HCT116 (cell line): Measurements from ENCODE around the gene TJP3. TPM values are rescaled to one million over a fixed set of nuclear protein-coding genes. Genes with fewer than 3 reads are reported as not detected.

Experiments used
- ATAC-seq: fragments of 200-7000 bp; cut with Tn5 transposase; 2 replicates; pipeline ENCODE4 v1.9.1; 2020; ENCODE audit warnings: mild to moderate bottlenecking, moderate library complexity
- BruUV-seq: library from RNA; stranded (reverse); fragments of 400-500 nt; replicated peaks from 2 replicates; lab custom pipeline; 2021; lab: Mats Ljungman, UMichigan
- CTCF ChIA-PET: fragments of 300-600 bp; sonication (Branson Sonifier 250); formaldehyde crosslinking; loops from one replicate; lab custom pipeline; 2021; ENCODE audit warnings: antibody characterized with exemption; lab: Charles Lee
- POLR2A ChIA-PET: fragments of 300-600, 350-600 bp; sonication (Branson Sonifier 250); formaldehyde crosslinking; loops from one replicate; lab custom pipeline; 2021; ENCODE audit warnings: antibody characterized with exemption; lab: Charles Lee
- RAD21 ChIA-PET, 2 experiments: fragments of 300-600 bp; sonication (Branson Sonifier 250); formaldehyde crosslinking; loops; one replicate each; lab custom pipeline; 2023; ENCODE audit warnings: low total read pairs in 2 of 2; ENCODE audit not compliant: uncharacterized antibody in 2 of 2, unreplicated experiment in 2 of 2, low non-redundant PET in 1 of 2; lab: Charles Lee
- DNase-seq: peaks from one replicate; pipeline ENCODE4 v3.0.0-alpha.2; 2010; ENCODE audit warnings: low read depth, low spot score
- H2AFZ ChIP-seq: fragments of 200-600 bp; shearing (Covaris generic), sonication (generic); 2 replicates; pipeline ENCODE4 v1.6.1; 2017; ENCODE audit warnings: low read depth, mixed run types, mixed read lengths, antibody characterized with exemption, low read length; ENCODE audit not compliant: poor library complexity, severe bottlenecking
- H3K27ac ChIP-seq: 2 replicates; pipeline ENCODE4 v1.5.1; 2012; ENCODE audit warnings: low read depth, low read length
- H3K27me3 ChIP-seq: fragments of 200-600 bp; sonication (generic); 2 replicates; pipeline ENCODE4 v1.6.1; 2016; ENCODE audit warnings: mixed run types, low read length, mixed read lengths; ENCODE audit not compliant: insufficient read depth
- H3K36me3 ChIP-seq, 2 experiments: fragments of 200-500 bp in 1 of 2; fragments of 200-600 bp in 1 of 2; sonication (Bioruptor generic) in 1 of 2; sonication (generic) in 1 of 2; 2 replicates each; pipeline versions ENCODE4 v1.5.1 to v1.6.1; 2014 to 2016; ENCODE audit warnings: low read length in 2 of 2, inconsistent platforms in 1 of 2, mixed read lengths in 1 of 2, mixed run types in 1 of 2; ENCODE audit not compliant: insufficient read depth in 2 of 2, control insufficient read depth in 1 of 2
- H3K4me1 ChIP-seq, 2 experiments: fragments of 200-600 bp in 1 of 2; sonication (generic) in 1 of 2; 2 replicates each; pipeline versions ENCODE4 v1.5.1 to v1.6.1; 2012 to 2017; ENCODE audit warnings: low read length in 2 of 2, inconsistent platforms in 1 of 2, mild to moderate bottlenecking in 1 of 2, mixed read lengths in 1 of 2, mixed run types in 1 of 2, moderate library complexity in 1 of 2; ENCODE audit not compliant: insufficient read depth in 2 of 2, control insufficient read depth in 1 of 2
- H3K4me2 ChIP-seq: fragments of 200-600 bp; sonication (generic); 2 replicates; pipeline ENCODE4 v1.6.1; 2017; ENCODE audit warnings: mixed run types, low read length, mixed read lengths
- H3K4me3 ChIP-seq, 2 experiments: fragments of 200-600 bp in 1 of 2; sonication (generic) in 1 of 2; replicated peaks in 1 of 2; 2 replicates each; pipeline ENCODE4 v1.5.1; 2011 to 2016; ENCODE audit warnings: low read length in 2 of 2, control low read depth in 1 of 2, low read depth in 1 of 2, mild to moderate bottlenecking in 1 of 2, mixed read lengths in 1 of 2, mixed run types in 1 of 2
- H3K79me2 ChIP-seq: fragments of 200-600 bp; sonication (generic); 2 replicates; pipeline ENCODE4 v1.6.1; 2017; ENCODE audit warnings: mild to moderate bottlenecking, mixed run types, low read length, moderate library complexity, mixed read lengths; ENCODE audit not compliant: insufficient read depth
- H3K9ac ChIP-seq: fragments of 200-600 bp; sonication (generic); 2 replicates; pipeline ENCODE4 v1.6.1; 2016; ENCODE audit warnings: low read length, mixed read lengths
- H3K9me2 ChIP-seq: fragments of 200-600 bp; sonication (generic), shearing (Covaris generic); 2 replicates; pipeline ENCODE4 v1.6.1; 2017; ENCODE audit warnings: mixed run types, mild to moderate bottlenecking, moderate library complexity; ENCODE audit not compliant: insufficient read depth
- H3K9me3 ChIP-seq, 2 experiments: fragments of 200-500 bp in 1 of 2; fragments of 200-600 bp in 1 of 2; sonication (Bioruptor generic) in 1 of 2; sonication (generic) in 1 of 2; 2 replicates each; pipeline ENCODE4 v1.6.1; 2014 to 2017; ENCODE audit warnings: low read length in 2 of 2, mixed read lengths in 2 of 2, inconsistent platforms in 1 of 2, low read depth in 1 of 2, mild to moderate bottlenecking in 1 of 2, mixed run types in 1 of 2, moderate library complexity in 1 of 2; ENCODE audit not compliant: control insufficient read depth in 1 of 2, insufficient read depth in 1 of 2
- H4K20me1 ChIP-seq: fragments of 200-600 bp; sonication (generic), shearing (Covaris generic); 2 replicates; pipeline ENCODE4 v1.6.1; 2017; ENCODE audit warnings: mixed run types, mild to moderate bottlenecking, moderate library complexity; ENCODE audit not compliant: insufficient read depth
- CEBPB ChIP-seq: IDR thresholded peaks from 2 replicates; pipeline ENCODE4 v1.6.1; 2012; ENCODE audit warnings: low read depth
- ELF1 ChIP-seq: IDR thresholded peaks from 2 replicates; pipeline ENCODE4 v1.6.1; 2012; ENCODE audit warnings: low read depth, borderline replicate concordance
- EZH2 ChIP-seq: fragments of 200-600 bp; sonication (generic); IDR thresholded peaks from 2 replicates; pipeline ENCODE4 v1.6.1; 2017; ENCODE audit warnings: antibody characterized with exemption, mixed run types
- EZH2phosphoT487 ChIP-seq: fragments of 200-600 bp; IDR thresholded peaks from 2 replicates; pipeline ENCODE4 v1.6.1; 2018; ENCODE audit warnings: antibody characterized with exemption, borderline replicate concordance
- ZFX ChIP-seq: fragments of 450-650 bp; IDR thresholded peaks from 2 replicates; pipeline ENCODE4 v1.6.1; 2017
- ZNF274 ChIP-seq: fragments of 200-500 bp; sonication (Bioruptor generic); IDR thresholded peaks from 2 replicates; pipeline ENCODE4 v1.6.1; 2014; ENCODE audit warnings: mild to moderate bottlenecking, low read depth, low read length, inconsistent platforms
- intact Hi-C: fragments of 100-400 bp; cut with micrococcal nuclease; formaldehyde crosslinking; loops from 2 replicates; pipeline ENCODE4 v1.10.0; 2022
- total RNA-seq: library from RNA; stranded (reverse); gene quantifications from one replicate; pipeline ENCODE4 v1.2.1, GENCODE V29; 2021; ENCODE audit not compliant: unreplicated experiment
- TF ChIP-seq, protein P1 (sequence below): IDR thresholded peaks from 2 replicates; pipeline ENCODE4 v1.6.1; 2012
- TF ChIP-seq, protein P2 (sequence below): IDR thresholded peaks from 2 replicates; pipeline ENCODE4 v1.6.1; 2012; ENCODE audit warnings: low read depth

The TJP3 gene
- total RNA-seq, 1 experiment from 2014 or later, result 69.6 TPM

DNA sequence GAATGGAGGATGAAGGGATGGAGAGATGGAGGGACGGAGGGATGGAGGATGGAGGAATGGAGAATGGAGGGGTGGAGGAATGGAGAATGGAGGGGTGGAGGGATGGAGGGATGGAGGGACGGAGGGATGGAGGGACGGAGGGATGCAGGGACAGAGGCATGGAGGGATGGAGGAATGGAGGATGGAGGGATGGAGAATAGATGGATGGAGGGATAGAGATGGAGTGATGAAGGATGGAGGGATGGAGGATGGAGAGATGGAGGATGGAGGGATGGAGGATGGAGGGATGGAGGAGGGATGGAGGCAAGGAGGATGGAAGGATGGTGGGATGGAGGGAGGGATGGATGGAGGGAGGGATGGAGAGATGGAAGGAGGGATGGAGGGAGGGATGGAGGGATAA is 30.0 kb upstream of the TJP3 start:
- no peaks in the 10 kb centered on the region for H3K9me2 ChIP-seq
- ATAC-seq, result no peak

More for the DNA sequence above, 30.0 kb upstream of the TJP3 start:
- TF ChIP-seq ZFX, result no peak
- TF ChIP-seq ELF1, result no peak
- no peak for TF ChIP-seq EZH2
- TF ChIP-seq, protein P1, sequence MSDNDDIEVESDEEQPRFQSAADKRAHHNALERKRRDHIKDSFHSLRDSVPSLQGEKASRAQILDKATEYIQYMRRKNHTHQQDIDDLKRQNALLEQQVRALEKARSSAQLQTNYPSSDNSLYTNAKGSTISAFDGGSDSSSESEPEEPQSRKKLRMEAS, result no peak
- TF ChIP-seq, protein P2, sequence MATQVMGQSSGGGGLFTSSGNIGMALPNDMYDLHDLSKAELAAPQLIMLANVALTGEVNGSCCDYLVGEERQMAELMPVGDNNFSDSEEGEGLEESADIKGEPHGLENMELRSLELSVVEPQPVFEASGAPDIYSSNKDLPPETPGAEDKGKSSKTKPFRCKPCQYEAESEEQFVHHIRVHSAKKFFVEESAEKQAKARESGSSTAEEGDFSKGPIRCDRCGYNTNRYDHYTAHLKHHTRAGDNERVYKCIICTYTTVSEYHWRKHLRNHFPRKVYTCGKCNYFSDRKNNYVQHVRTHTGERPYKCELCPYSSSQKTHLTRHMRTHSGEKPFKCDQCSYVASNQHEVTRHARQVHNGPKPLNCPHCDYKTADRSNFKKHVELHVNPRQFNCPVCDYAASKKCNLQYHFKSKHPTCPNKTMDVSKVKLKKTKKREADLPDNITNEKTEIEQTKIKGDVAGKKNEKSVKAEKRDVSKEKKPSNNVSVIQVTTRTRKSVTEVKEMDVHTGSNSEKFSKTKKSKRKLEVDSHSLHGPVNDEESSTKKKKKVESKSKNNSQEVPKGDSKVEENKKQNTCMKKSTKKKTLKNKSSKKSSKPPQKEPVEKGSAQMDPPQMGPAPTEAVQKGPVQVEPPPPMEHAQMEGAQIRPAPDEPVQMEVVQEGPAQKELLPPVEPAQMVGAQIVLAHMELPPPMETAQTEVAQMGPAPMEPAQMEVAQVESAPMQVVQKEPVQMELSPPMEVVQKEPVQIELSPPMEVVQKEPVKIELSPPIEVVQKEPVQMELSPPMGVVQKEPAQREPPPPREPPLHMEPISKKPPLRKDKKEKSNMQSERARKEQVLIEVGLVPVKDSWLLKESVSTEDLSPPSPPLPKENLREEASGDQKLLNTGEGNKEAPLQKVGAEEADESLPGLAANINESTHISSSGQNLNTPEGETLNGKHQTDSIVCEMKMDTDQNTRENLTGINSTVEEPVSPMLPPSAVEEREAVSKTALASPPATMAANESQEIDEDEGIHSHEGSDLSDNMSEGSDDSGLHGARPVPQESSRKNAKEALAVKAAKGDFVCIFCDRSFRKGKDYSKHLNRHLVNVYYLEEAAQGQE, result no peak
- TF ChIP-seq EZH2phosphoT487, result no peak
- TF ChIP-seq ZNF274, result no peak
- no peak for TF ChIP-seq CEBPB
- Histone ChIP-seq H2AFZ (no peak overlapping the region), H3K9me3 (no peaks in the 10 kb centered on the region), H3K4me1 (no peaks in the 10 kb centered on the region), H3K36me3 (no peaks in the 10 kb centered on the region), H3K79me2 (no peaks in the 10 kb centered on the region; the same call in 1 of the 2 replicates), H4K20me1 (no peaks in the 10 kb centered on the region), H3K4me3 (no peak overlapping the region), H3K9ac (no peak overlapping the region), H3K27ac (no peak overlapping the region), H3K4me2 (no peak overlapping the region), H3K27me3 (no peaks in the 10 kb centered on the region)
- ChIA-PET POLR2A (no interaction called here), RAD21 (no interaction called here), CTCF (no interaction called here)
- no peak for DNase-seq
- BruUV-seq, result no TSS peak
- intact Hi-C loops, result no loop called here
